PFSK-1 (cell line): ENCODE measurements around the gene HLA-DMB.
A peak's percentile ranks its signal among the peaks of the same experiment; 100 is the strongest.

Source experiments
- FOXP2 ChIP-seq: optimal IDR thresholded peaks from 2 replicates; pipeline ENCODE3; 2011; ENCODE audit warnings: borderline replicate concordance, control low read depth, inconsistent platforms; ENCODE audit not compliant: insufficient read depth; ENCODE audit errors: extremely low read length, extremely low read depth
- POLR2AphosphoS5 ChIP-seq: IDR thresholded peaks from 2 replicates; pipeline ENCODE4 v1.6.1; 2012; ENCODE audit warnings: low read depth, mild to moderate bottlenecking, control low read depth, low read length, moderate library complexity
- REST ChIP-seq, 2 experiments: IDR thresholded peaks; 2 replicates each; pipeline versions ENCODE4 v1.6.1 to v1.8.0; 2011 to 2012; ENCODE audit warnings: low read depth in 2 of 2, low read length in 2 of 2, control low read depth in 1 of 2, inconsistent platforms in 1 of 2, mild to moderate bottlenecking in 1 of 2, moderate library complexity in 1 of 2; ENCODE audit not compliant: insufficient read depth in 1 of 2
- SIN3A ChIP-seq: IDR thresholded peaks from 2 replicates; pipeline ENCODE4 v1.6.1; 2012; ENCODE audit warnings: mild to moderate bottlenecking, low read length, moderate library complexity, borderline replicate concordance; ENCODE audit not compliant: insufficient read depth
- TAF1 ChIP-seq: IDR thresholded peaks from 2 replicates; pipeline ENCODE4 v1.6.1; 2012; ENCODE audit warnings: low read length, control low read depth, borderline replicate concordance; ENCODE audit not compliant: insufficient read depth

Gene HLA-DMB

DNA sequence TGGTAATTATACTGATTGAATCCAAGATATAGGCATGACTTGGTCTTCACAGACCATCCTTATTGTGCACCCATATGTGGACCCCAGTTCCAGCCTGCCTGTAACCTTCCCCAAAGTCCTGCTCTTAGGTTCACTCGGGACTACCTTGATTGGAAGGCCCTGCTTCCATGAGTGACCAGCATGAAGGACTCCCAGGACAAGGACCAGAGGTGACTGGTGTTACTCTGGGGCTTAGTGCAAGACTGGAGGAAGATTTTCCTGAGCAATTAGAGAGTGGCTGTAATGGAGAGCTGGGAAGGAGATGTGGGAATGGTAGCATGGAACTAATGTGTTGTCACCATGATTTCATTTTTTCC, 42.6 kb upstream of the HLA-DMB start:
- TF ChIP-seq REST (IDR thresholded peaks at IDR 0.05; ENCODE audit: insufficient read depth in 1 of 2, low read depth in 2 of 2, low read length in 2 of 2) (no peak), POLR2AphosphoS5 (no peak)

DNA sequence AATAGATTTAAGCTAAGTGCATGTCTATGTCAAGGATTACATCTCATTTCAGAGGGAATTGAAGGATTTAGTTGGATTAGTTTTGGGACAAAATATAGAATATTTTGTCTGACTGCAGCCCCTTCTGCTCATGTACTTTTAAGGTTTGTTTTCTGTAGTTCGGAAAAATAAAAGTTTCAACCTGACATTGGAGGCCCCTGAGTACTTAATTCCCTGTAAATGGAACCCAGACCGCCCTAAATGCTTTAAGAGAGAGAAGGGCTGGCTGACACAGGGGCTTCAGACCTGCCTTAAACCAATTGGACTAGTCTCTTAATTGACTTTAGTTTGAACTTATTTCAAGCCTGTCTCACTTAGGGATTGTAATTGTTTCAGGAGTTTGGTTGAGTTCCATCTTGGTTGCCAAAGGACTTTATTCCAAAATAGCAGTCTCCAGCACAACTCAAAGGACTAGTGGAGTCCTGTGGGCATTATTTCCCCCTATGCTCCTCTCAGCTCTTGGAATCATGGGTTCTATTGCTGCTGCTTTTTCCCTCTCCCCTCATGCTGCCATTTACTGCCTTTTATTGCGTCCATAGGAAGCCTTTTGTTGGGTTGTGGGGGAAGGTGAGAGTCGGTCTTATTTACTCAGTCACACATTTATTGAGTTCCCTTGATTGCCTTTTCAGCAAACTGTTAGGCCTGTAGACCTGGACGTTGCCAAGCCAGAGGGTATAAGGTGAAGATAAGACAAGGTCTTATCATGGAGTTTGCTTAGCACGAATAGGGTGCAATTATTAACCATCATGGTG, 42.1 kb upstream of the HLA-DMB start:
- TF ChIP-seq TAF1 (no peak), SIN3A (no peak), POLR2AphosphoS5 (peak; percentile 67), REST (IDR thresholded peaks at IDR 0.05; ENCODE audit: insufficient read depth in 1 of 2, low read depth in 2 of 2, low read length in 2 of 2) (no peak), FOXP2 (no peak)

DNA sequence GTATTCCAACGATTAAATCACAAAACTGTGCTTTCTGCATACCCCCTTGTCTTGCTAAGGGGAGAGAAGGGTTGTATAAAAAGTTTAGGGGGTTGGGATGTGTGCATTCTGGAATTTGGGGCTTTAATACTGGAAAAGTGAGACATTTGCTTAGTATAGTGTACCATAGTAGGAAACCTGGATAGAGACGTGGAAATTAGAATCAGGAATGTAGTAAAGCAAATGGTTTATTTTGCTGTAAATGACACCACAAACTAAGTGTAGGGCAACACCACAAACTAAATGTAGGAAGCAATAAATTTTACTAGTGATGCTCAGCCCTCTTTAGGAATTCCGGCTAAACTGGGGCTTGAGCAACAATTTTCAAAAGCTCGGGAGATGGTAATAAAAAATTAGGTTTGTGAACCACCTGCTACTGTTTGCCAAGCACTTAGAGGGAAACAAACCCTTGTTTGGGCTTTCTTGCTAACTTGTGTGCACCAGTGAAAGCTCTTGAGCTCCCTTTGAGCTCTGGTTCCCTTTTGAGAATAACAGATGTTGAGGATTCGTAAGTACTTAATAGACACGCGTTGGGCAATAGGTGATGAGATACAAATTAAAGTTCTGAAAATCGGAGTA, 41.4 kb upstream of the HLA-DMB start:
- no peak for TF ChIP-seq TAF1
- peak; percentile 81 for TF ChIP-seq POLR2AphosphoS5
- no peak for TF ChIP-seq REST (IDR thresholded peaks at IDR 0.05; ENCODE audit: insufficient read depth in 1 of 2, low read depth in 2 of 2, low read length in 2 of 2)
- TF ChIP-seq FOXP2: no peak
- TF ChIP-seq SIN3A: no peak

GRCh38 chr6:32980488-32981038, 39.7 kb upstream of the HLA-DMB start:
- TF ChIP-seq TAF1 (no peak), FOXP2 (no peak), SIN3A (no peak), POLR2AphosphoS5 (no peak; the same call in 1 of the 2 replicates), REST (IDR thresholded peaks at IDR 0.05; ENCODE audit: insufficient read depth in 1 of 2, low read depth in 2 of 2, low read length in 2 of 2) (no peak)
